Stimulated activated CD8-positive, alpha-beta memory T cell treated with anti-CD3 and anti-CD28 coated beads, Interleukin-2, amount 100 ng/mL, for 48 hours (primary cell): ENCODE data around the gene SHROOM2.

Experiments used
- DNase-seq, 2 donors: peaks; one replicate each; pipeline ENCODE4 v3.0.0-alpha.2; 2020; ENCODE audit warnings: low read depth in 2 of 2

Gene SHROOM2

GRCh38 chrX:9940421-9940820 lies 154.2 kb downstream of the SHROOM2 start:
- no peak for DNase-seq

- DNase-seq, result peak; percentile 47 to 67
Measured at GRCh38 chrX:9942086-9942485, 155.9 kb downstream of the SHROOM2 start.

- DNase-seq, result no peak
Measured at GRCh38 chrX:9943420-9943819, 157.2 kb downstream of the SHROOM2 start.

DNA sequence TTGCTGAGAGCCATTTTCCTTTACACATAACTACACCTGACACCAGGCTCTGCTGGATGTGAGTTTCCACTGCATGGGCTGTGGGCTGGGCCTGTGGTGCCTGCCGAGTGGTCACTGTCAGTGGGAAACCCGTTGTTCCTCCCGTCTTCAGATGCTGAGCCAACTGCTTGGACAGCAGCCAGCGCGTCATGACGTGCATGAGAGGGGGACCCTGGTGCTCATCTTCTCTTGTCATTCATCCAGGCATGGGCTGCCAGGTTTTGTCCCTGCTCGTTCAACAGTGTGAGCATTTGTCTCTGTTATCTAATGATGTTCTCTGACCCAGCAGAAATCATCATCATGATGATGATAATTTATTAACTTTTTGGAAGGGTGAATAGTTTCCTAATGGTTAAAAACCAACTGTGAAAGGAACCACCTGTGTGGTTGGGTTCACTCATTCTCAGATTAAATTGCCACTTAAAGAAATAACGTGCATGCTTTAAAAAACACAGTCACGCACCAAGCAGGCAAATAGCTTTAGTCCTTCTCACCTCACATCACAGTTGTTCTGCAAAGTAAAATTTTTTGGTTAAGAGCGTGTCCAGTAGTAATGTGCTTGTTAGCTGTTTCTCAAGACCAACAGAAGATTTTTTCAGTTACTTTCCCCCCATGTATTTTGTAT lies 161.0 kb downstream of the SHROOM2 start:
- DNase-seq, result no peak

DNA sequence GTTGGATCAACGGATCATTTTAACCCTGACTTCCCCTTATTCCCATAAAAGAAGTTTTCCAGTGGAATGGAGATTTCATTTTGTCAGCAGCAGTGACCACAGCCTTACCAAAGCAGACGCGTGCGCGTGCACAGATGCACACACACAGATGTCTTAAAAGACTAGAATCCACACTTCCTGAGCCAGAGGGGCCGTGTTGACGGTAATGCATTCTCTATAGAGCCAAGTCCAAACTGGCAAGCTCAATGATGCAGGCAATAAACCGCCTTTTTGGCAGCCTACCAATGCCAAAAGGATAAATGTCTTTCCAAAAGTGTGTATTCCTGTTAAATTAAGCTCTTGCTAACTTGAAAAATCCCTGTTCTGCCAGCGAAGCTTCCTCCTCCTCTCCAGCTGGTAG lies 162.2 kb downstream of the SHROOM2 start:
- no peak for DNase-seq

DNA sequence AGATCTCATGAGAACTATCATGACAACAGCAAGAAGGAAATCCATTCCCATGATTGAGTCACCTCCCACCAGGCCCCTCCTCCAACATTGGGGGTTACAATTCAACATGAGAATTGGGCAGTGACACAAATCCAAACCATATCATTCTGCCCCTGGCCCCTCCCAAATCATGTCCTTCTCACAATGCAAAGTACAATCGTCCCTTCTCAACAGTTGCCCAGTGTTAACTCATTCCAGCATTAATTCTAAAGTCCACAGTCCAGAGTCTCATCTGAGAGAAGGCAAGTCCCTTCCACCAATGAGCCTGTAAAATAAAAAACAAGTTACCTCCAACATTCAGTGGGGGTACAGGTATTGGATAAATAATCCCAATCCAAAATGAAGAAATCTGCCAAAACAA lies 166.1 kb downstream of the SHROOM2 start:
- DNase-seq, result no peak

- no peak for DNase-seq
Measured at GRCh38 chrX:9953396-9953795, 167.2 kb downstream of the SHROOM2 start.

- no peak for DNase-seq
Measured at GRCh38 chrX:9955506-9955905, 169.3 kb downstream of the SHROOM2 start.

DNA sequence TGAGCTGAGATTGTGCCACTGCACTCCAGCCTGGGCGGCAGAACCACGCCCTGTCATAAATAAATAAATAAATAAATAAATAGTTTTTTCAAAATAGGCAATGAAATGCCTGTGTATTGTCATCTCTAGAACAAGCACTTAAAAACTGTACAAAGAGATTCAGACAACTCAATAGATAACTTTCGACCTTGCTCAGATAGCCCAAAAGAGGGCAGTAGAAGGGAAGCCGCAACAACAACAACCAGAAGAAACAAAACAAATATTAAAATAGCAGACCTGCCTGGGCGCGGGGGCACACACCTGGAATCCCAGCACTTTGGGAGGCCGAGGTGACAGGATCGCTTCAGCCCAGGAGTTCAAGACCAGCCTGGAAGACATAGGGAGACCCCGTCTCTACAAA lies 171.5 kb downstream of the SHROOM2 start:
- no peak for DNase-seq

GRCh38 chrX:9958183-9958582 lies 172.0 kb downstream of the SHROOM2 start:
- DNase-seq, result no peak

GRCh38 chrX:9961750-9962149 lies 175.5 kb downstream of the SHROOM2 start:
- no peak for DNase-seq

- no peak for DNase-seq
Measured at GRCh38 chrX:9966775-9967408, 180.7 kb downstream of the SHROOM2 start, which contains the start of gene CLDN34. TSS of gene CLDN34 (plus strand) at chrX:9967358. CDS start at chrX:9967358, 0 bp downstream.

- DNase-seq, result no peak
Measured at GRCh38 chrX:9977635-9978034, 191.4 kb downstream of the SHROOM2 start.

GRCh38 chrX:9980401-9980800 lies 194.2 kb downstream of the SHROOM2 start:
- DNase-seq, result no peak

- DNase-seq, result no peak
Measured at GRCh38 chrX:9980927-9981326, 194.7 kb downstream of the SHROOM2 start.

GRCh38 chrX:9983441-9983840 lies 197.2 kb downstream of the SHROOM2 start:
- DNase-seq, result no peak

DNA sequence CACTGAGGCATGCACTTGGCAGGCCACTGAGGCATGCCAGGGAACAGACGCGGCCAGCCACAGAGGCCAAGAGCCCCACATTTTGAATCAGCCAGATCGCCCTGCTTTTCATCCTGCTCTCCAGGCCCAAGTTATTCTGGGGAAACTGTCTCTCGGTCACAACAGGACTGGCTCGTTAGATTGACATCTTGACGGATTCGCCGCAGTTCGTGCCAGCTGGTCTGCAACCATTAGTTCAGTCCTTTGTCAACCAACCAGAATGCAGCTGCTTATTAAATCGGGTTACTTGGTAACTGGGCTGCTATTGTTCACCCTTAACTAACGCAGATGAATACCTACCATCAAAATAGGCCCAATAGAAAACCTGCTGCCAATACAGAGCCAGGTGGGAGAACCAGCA lies 197.6 kb downstream of the SHROOM2 start:
- no peak for DNase-seq

DNA sequence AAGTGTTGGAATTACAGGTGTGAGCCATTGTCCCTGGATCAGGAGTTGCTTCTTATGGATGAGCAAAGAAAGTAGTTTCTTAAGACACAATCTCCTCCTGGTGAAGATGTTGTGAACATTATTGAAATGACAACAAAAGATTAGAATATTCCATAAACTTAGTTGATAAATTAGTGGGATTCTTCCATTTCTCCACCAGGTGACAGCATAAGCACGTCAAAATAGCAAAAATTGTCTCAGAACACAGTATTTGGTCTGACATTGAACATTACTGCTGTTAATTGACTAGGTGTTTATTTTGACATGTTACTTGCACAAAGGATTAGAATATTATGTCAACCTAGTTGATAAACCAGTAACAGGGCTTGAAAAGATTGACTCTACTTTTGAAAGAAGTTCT lies 202.5 kb downstream of the SHROOM2 start:
- DNase-seq, result no peak

DNA sequence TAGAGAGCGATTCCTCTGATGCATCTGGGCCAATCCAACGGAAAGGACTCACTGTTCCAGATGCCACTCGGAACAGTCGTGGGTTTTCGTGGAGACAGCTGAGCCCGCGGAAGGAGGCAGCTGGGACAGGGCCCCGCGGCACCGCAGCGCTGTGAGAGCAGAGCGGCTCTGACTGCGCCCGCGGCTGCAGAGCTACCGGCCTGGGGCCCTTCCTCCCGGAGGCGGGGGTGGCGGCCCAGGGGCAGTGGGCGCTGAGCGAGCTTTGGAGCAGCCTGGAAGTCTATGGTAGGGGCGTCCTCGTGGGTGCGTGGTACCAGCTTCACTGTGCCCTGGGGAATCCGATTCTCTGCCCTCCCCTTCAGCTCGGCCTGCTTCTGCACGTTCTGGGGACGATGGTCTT lies 205.8 kb downstream of the SHROOM2 start:
- no peak for DNase-seq

GRCh38 chrX:9992724-9993123 lies 206.5 kb downstream of the SHROOM2 start:
- no peak for DNase-seq

DNA sequence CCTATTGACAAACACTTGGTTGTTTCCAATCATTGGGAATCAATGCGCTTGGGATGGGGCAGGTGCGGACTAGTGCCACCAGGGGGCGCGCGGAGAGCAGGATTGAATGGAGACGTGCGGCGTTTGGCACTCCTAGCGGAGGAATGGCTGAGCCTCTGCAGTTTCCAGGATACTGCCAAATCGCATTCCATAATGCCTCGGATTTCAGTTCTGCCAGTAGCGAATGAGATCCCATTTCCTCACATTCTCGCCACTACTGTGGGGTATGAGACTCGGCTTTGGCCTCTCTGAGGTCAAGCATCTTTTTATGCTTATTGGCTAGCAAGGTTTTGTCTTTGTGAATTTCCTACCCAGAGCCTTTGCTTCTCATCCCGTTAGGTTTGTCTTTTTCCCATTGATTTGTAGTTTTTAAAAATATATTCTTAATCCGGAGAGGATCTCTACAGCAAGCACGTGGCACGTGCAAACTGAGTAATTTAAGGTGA lies 209.7 kb downstream of the SHROOM2 start:
- DNase-seq, result peak; percentile 61 to 72

- no peak for DNase-seq
Measured at GRCh38 chrX:9997041-9997440, 210.8 kb downstream of the SHROOM2 start.

DNA sequence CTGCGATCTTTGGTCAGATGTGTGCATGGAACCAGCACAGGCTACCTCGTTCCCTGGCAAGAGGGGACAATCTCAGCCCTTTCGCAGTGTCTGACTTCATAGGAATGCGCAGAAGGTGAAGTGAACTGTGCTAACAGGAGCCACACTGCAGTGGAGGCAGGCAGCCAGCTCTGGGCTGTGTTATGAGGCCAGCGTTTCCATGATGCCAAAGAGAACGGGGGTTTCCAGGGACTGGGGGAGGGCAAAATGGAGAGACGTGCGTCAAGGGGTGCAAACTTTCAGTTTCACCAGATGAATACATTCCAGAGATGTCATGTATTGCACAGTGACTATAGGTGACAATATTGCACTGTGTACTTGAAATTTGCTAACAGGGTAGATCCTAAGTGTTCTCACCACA lies 211.3 kb downstream of the SHROOM2 start:
- DNase-seq, result peak; percentile 30 to 38
